IPS-NIHi11 (cell line): ENCODE results near the gene TRMU.

ENCODE experiments used
- DNase-seq: peaks from one replicate; pipeline ENCODE4 v3.0.0; 2012; ENCODE audit warnings: mixed read lengths, low spot score

TRMU gene, protein sequence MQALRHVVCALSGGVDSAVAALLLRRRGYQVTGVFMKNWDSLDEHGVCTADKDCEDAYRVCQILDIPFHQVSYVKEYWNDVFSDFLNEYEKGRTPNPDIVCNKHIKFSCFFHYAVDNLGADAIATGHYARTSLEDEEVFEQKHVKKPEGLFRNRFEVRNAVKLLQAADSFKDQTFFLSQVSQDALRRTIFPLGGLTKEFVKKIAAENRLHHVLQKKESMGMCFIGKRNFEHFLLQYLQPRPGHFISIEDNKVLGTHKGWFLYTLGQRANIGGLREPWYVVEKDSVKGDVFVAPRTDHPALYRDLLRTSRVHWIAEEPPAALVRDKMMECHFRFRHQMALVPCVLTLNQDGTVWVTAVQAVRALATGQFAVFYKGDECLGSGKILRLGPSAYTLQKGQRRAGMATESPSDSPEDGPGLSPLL

DNA sequence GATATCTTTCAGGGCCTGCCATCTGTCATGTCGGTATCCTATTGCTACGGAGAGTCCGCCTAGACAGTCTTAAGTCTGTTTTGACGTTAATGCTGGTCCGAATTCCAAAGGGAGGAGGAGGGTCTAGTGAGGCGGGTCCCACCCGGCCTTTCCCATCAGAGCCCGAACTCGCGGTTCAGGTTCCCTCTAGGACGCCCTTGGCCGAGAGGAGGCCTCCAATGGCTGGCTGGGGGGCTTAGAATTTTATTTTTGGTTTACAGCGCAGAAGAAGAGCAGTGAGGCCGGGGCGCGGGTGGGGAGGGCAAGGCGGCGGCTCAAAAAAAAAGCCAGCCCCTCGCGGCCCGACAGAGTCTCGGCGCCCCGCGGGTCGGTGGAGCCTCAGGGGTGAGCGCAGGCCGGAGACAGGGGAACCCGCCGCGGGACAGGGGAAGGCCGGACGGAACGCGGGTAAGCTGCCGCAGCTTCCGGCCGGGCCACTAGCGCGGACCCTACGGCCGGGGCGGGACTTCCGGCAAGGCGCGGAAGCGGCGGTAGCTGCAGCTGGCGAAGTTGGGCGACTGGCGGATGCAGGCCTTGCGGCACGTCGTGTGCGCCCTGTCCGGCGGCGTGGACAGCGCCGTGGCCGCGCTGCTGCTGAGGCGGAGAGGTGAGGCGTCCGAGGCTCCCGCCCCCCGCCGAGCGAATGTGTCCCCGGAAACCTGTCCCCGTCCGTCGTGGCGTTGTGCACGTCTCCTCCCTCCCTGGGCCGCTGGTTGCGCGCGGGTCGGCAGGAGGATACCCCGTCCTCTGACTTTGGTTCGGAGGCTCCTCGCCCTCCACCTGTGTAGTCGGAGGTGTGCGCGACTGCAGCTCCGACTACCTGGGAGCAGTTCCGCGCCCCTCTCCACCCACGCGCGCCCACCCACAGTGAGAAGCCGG lies at the start of gene TRMU:
Gene TRMU (plus strand): TSS at position 514 of the 918 bp plus-strand sequence. CDS start 51 bp downstream, at position 565.
- peak; percentile 98 for DNase-seq

DNA sequence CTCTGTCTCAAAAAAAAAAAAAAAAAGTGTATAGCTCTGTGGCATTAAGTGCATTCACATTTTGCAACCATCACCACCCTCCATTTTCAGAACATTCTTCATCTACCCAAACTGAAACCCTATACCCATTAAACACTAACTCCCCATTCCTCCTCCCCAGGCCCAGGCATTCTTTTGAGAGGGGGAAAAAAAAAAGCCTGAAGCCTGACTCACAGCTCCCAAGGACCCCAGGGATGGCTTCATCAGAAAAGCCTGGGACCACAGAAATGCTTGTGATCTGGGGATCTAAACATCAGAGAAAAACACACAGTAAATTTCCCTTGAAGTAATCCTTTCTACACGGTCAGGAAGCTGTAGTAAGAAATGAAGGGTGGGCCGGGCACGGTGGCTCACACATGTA lies 49.5 kb upstream of the TRMU start:
- no peak for DNase-seq

DNA sequence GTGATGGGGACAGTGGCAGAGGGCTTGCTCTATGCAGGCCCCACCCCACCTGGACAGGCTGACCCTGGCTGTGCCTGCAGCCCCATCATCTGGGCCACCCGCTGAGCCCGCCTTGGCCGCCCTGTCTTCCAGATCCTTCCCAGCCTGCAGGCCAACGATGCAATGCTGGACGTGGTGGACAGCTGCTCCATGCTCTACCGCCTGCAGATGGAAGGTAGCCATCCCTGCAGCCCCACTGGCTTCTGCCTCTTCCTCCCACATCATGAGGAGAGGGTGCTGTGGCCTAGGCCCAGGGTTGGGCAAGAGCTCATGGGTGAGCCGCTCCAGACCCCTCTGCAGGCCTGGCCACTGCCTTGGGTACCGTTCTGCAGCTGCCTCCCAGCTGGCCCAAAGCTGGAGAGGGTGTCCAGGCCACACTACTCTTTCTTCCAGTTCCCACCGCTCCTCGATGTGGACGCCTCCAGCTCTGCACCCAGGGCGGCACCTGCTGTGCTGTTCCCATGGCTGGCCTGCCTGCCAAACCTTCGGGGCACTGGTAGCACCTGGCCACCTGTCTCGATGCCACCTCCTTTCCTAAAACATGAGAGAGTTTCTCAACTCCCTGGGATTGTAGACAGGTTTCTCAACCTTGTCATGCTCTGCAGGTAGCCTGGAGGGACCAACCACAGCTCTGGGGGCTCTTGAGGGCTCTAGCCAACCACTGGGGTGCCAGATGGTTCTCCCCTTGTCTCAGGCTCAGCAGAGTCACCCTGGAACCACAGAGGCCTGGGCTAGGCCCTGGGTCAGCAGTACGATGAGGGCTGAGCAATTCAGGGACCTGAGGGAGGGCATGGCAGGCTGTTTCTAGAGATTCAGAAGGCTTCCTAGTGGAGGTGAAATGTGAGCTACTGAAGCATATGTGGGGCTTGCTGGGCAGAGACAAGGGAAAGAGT lies 48.3 kb upstream of the TRMU start:
- no peak for DNase-seq

DNA sequence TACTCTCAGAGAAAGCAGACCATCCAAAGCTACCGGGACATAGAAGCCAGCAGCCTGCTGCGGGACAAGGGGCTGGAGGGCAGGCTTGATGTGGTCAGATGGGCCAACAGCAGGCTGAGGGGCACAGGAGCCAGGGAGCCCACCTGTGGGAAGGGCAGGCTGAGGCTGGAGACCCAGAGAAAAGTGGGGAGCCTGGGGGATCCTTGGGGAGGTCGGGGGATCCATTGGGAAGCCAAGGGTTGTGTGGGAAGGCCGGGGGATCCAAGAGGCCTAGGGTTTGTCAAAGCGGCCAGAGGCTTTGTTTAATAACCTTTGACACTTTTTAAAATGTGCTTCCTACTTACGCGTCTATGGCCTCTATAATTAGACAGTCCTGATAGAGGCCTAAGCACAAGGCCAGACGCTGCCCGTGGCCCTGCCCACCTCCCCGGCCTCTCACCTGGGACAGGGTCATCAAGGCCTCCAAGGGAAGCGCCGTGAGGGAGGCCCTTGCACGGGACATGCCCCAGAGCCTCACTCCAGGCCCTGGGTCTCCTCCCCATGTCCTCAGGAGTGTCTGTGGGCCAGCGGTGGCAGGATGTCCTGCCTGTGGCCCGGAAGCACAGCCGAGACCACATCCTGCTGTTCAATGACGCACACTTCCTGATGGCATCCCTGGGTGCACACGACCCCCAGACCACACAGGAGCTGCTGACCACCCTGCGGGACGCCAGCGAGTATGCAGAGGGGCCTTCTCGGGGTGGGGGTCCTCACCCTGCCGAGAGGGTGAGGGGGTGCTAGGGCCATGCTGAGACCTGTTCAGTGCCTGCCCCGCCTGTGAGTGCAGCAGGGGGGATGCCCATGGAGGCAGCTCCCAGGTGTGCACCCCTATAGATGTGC lies 47.4 kb upstream of the TRMU start:
- DNase-seq: no peak

DNA sequence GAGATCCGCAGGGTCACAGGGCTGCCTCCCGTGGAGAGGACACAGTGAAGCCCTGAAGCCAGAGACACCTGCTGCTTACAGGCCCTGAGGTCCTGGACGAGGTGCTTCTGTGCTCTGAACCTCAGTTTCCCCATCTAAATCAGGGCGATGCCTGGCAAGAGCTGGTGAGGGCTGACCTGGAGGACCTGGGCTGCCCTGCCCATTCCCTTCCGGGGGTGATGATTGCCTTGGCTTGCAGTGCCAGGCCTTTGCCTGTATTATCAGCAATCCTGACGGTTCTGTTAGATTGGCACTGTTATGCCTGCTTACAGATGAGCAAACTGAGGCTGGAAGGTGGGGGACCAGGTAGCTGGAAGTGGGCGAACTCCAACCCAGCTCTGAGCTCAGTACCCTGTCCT lies 46.7 kb upstream of the TRMU start:
- DNase-seq: no peak

DNA sequence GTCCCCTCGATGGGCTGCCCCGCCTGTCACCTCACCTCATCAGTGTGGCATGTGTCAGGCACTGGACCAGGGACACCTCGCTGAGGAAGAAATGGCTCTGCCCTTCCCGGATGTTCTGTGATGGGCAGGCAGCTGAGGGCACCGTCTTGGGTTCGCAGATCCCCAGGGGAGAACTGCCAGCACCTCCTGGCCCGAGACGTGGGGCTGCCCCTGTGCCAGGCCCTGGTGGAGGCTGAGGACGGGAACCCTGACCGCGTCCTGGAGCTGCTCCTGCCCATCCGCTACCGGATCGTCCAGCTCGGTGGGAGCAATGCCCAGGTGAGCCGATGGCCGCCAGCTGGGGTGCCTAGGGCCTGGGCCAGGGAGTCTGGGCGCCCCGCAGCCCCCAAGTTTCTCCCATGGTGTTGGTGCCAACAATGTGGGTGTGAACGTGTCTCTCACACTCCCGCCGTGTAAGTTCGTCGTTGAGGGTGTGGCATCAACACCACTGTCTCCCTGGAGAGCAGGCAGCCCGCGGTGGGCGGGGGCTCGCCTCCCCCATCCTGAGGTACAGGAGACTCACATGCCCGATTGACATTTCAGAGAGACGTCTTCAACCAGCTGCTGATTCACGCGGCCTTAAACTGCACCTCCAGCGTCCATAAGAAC lies 46.1 kb upstream of the TRMU start:
- no peak for DNase-seq

DNA sequence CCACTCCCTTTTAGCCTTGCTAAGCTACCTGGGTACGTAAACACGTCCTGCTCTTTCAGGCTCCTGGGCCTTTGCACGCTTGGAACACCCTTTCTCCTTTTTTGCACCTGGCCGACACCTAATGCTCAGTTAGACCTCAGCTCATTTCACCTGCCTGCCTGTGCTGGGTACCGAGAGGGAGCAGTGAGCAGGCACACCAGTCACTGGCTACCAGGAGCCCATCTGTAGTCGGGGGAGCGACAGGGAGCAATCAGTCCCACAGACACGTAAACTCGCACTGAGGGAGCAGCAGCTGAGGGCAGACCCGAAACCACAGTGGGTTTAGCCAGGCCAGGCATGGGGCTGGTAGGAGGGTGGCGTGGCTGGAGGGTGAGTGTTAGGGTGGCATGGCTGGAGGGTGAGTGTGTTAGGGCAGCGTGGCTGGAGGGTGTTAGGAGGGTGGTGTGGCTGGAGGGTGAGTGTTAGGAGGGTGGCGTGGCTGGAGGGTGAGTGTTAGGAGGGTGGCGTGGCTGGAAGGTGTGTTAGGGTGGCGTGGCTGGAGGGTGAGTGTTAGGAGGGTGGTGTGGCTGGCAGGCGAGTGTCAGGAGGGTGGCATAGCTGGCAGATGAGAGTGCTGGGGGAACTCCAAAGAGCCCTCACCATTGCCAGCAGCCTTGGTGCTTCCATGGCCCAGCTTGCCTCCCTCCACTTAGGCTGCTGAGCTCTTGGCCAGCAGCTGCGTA lies 45.2 kb upstream of the TRMU start:
- no peak for DNase-seq

DNA sequence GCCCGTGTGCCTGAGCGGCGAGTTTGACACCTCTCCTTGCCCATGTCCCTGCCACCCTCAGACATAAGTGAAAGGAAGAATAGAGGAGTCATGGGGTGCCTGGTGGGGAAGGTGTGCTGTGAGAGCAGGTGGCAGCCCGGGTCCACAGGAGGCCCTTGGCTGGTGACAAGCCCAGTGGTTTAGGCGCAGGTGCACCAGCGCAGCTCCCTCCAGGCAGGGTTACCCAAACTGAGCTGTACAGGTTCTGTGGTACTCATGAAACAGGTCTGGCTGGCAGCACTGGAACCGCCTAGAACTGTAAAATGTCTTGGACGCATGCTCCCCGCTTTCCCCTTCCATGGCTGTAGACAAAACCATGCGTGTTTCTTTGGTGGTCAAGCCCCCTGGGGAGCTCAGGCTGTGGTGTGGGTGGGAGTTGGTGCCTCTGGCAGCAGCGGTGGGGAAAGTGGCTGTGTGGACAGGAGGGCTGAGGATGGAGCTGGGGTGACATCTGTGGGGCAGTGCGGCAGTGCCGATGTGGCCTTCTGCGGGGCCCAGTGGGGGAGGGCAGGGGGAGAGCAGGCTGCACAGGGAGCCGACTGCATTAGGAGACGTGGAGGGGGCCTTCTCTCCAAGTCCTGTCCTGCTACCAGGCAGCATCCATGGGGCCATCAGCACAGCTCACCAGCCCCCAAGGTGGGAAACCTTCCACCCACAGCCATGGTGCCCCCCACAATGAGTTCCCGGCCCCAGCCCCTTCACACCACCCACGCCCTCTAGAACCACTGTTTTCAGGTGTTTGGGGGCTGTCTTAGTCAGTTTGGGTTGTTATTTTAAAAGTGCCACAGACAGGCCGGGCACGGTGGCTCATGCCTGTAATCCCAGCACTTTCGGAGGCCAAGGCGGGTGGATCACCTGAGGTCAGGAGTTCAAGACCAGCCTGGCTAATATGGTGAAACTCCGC lies 44.4 kb upstream of the TRMU start:
- no peak for DNase-seq

DNA sequence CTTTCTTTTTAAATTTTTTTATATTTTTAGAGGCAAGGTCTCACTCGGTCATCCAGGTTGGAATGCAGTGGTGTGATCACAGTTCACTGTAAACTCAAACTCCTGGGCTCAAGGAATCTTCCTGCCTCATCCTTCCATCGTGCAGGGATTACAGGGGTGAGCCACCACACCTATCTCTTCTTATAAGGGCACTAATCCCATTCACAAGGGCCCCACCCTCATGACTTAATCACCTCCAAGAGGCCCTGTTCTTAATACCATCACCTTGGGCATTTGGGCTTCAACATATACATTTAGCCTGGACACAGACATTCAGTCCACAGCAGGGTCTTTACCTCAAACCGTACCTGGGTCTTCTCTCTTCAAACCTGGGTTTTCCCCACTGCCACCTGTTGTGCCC lies 43.3 kb upstream of the TRMU start:
- DNase-seq: no peak

DNA sequence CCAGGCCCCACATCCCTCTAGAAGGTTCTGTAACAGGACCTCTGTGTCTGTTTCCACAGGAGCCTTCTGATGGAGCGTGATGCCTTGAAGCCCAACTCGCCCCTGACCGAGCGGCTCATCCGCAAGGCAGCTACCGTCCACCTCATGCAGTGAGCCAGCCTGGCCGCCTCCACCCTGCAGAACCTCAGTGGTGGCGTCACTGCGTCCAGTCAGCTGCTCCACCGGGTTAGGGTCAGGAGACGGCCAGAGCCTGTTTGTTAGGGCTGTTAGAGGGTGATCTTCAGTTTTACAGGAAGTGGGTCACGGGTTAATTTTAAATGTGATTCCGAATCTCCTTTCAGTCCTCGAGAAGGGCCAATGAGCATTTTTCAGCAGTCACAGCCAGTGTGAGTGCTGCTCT lies 42.8 kb upstream of the TRMU start:
- no peak for DNase-seq

DNA sequence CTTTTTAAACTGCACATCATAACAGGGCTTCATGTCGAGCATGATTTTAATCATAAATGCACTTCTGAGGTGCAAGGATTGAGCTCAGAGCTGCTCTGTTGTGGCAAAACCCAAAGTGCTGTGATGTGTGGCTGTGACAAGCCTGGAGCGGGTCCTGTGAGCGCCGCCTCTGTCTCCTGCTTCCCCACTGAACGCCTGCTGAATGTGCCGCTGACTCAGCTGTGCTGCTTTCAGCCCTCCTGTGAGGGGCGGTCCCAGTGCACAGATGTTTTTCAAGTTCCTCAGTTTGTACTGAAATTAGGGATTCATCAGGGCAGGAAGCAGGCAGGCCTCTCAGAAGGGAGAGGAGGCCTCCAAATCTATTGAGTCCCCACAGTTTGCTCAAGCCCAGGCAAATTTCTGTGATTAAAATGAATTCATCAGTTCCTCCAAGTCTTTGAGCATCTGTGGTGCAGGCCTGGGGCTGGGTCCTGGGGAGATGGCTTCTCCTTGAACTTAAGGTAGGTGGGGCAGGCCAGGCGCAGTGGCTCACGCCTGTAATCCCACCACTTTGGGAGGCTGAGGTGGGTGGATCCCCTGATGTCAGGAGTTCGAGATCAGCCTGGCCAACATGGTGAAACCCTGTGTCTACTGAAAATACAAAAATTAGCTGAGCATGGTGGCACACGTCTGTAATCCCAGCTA lies 41.8 kb upstream of the TRMU start:
- no peak for DNase-seq

DNA sequence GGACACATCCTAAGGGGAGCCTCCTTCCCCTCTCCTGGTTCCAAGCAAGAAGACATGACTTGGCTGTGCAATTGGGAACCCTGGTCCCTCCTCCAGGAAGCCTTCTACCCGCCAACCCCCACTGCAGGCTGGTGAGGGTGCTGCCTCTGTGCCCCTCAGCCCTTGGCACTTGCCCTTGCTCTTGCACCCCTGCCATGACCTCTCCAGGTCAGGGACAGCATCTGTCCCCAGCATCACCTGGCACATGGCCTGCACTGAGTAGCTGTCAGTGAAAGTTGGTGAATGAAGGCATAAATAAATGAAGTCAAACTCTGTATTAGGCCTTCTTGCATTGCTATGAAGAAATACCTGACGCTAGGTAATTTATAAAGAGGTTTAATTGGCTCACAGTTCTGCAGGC lies 40.7 kb upstream of the TRMU start:
- DNase-seq: no peak

DNA sequence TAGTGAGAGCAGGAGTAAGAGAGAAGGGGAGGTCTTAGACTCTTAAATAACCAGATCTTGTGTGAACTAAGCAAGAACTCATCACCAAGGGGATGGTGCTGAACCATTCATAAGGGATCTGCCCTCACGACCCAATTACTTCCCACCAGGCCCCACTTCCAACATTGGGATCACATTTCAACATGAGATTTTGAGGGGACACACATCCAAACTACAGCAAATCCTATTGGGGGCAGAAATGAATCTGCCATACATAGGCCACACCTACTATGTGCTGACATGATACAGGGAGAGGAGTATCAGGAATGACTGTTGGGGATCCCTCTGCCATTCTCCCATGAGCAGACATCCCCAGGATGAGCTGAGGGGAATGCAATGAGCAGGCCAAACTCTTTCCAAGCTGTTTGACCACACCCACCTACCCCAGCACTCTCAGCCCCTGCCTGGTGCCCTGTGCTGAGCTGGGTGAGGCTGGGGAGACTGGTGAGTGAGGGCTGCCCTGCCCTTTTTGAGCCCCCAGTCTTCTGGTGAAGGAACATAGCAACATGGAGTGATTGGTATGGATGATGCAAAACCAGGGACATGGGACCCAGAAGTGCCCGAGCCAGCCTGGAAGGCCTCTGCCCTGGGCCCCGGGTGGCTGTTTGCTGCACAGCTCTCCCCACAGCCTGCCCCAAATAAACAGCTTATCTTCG lies 40.1 kb upstream of the TRMU start:
- no peak for DNase-seq

DNA sequence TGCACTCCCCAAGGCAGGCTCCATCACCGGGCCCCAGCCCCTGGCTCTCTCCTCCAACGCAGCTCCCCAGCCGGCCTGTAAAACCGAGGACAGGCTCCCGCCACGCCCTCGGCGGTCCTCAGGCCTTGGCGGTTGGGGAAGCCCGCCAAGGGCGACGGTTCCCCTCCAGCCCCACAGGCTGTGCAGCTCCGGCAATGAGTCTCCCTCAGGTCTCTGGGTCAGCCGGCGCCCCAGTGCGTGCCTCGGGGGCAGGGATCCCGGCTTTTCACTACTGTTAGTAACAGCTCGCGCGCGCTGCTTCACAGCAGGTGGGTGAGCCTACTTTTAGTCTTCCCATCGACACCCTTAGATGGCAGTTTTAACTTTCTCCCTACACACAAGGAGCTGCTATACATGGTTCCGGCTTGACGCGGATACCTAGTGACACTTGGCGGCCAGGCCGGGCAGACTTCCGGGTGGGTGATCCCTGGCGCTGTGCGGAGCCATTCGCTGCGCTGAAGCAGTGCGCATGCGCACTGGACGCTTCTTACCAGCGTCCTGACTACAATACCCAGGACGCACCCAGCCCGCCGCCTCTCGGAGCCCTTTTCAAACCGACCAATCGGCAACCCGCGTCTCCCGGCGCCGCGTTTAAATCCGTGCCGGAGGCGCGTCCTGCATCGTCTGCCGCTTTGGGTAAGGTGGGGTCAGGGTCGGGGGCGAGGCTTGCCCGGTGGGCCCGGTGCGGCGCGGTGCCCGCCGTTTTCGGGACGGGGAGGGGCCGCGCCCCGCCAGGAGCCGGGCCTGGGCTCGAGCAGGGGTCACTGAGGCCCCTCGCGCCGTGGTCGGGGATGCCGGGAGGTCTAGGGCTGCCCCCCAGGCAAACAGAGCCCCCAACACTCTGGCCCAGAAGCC lies 39.0 kb upstream of the TRMU start, which contains the start of gene GTSE1:
Gene GTSE1 (plus strand): TSS at position 614 of the 894 bp plus-strand sequence. CDS start 531 bp downstream, outside the sequence.
- peak; percentile 100 for DNase-seq

DNA sequence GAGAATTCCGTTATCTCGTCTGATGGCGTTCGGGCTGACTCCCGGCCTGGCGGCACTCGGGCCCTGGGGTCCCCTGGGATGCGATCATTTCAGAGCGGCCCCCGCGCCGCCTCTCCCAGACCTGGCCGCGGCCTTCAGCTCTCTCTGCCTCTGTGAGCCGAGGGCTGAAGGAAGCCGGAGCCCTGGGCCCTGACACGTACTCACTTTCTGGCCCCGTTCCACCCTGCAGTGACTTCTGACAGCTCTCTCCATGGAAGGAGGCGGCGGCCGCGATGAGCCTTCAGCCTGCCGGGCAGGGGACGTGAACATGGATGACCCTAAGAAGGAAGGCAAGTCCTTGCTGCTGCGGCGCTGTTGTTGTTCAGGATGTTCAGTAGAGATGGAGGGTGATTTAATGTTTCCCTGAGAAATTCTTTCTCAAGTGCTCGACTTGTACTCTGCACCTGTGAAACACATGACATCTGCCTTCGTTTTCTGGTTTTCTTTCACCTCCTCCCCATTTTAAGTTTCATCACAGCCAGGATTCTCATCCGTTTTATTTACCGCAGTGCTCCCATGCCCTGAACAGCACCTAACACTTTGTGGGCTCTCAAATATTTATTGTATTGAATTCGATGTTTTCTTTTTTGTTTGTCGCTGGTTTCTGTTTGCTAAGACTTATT lies 38.2 kb upstream of the TRMU start:
- peak; percentile 48 for DNase-seq

DNA sequence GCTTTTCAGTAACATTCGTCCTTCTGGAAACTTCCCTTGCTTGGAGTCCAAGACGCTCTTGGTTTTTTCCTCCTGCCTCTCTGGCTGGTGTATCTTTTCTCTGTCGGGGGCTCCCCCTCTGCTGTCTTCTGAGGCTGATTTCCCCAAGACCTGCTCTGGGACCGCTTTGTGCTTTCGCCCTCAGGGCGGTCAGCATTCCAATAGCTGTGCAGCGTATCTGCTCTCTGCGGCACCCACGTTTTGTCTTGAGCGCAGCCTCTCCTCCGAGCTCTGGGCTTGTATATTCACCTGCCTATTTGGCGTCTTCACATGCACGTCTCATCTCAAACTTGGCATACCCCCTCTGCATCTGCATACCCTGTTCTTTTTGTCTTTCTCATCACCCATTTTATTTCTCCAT lies 36.4 kb upstream of the TRMU start:
- no peak for DNase-seq
